ENCODE measurements around the gene KATNBL1.

- TF ChIP-seq CTCF (IDR thresholded peaks at IDR 0.05; ENCODE audit: extremely low read depth in 1 of 2, insufficient read depth in 1 of 2, low read depth in 1 of 2, low read length in 2 of 2) (no peak), POLR2A (IDR thresholded peaks at IDR 0.05; ENCODE audit: low read depth, low read length) (no peak), POLR2AphosphoS5 (IDR thresholded peaks at IDR 0.05; ENCODE audit: insufficient read depth, low read depth, low read length) (no peak), JUN (IDR thresholded peaks at IDR 0.05; ENCODE audit: borderline replicate concordance, insufficient read depth, insufficient read length, low read depth) (no peak), EZH2 (IDR thresholded peaks at IDR 0.05; ENCODE audit: borderline replicate concordance, low read depth, low read length, severe bottlenecking) (no peak), MAX (IDR thresholded peaks at IDR 0.05; ENCODE audit: insufficient read depth, insufficient read length) (no peak), FOS (IDR thresholded peaks at IDR 0.05; ENCODE audit: borderline replicate concordance, insufficient read depth, low read length) (no peak), MYC (IDR thresholded peaks at IDR 0.05; ENCODE audit: low read depth, low read length) (no peak), GATA2 (IDR thresholded peaks at IDR 0.05; ENCODE audit: insufficient read depth, insufficient read length, low read depth, low read length) (no peak)
Observed at GRCh38 chr15:34179234-34179633, 30.7 kb downstream of the KATNBL1 start.

Measured in endothelial cell of umbilical vein (primary cell).